RWPE2 (cell line): Measurements from ENCODE around the gene ZNFX1.
A peak's percentile ranks its signal among the peaks of the same experiment; 100 is the strongest.

Source experiments
- ATAC-seq: fragments of 200-7000 bp; cut with Tn5 transposase; 3 replicates; pipeline ENCODE4 v1.9.1; 2021; ENCODE audit warnings: low read depth
- DNase-seq: peaks from one replicate; pipeline ENCODE4 v3.0.0-alpha.2; 2020; ENCODE audit warnings: low spot score
- H3K27ac ChIP-seq: fragments of 450-650 bp; 2 replicates; pipeline ENCODE4 v1.5.1; 2017; ENCODE audit warnings: mild to moderate bottlenecking; ENCODE audit not compliant: poor library complexity, severe bottlenecking
- H3K27me3 ChIP-seq: fragments of 250-450 bp; sonication (Bioruptor Pico); 2 replicates; pipeline ENCODE4 v1.5.1; 2021; ENCODE audit warnings: mild to moderate bottlenecking, moderate library complexity; ENCODE audit not compliant: insufficient read depth, poor library complexity, severe bottlenecking
- H3K36me3 ChIP-seq: fragments of 250-450 bp; sonication (Bioruptor Pico); 2 replicates; pipeline ENCODE4 v1.5.1; 2020; ENCODE audit warnings: low read depth, mild to moderate bottlenecking, moderate library complexity
- H3K4me1 ChIP-seq: fragments of 250-450 bp; sonication (Bioruptor Pico); 2 replicates; pipeline ENCODE4 v1.5.1; 2021; ENCODE audit warnings: mild to moderate bottlenecking, moderate library complexity; ENCODE audit not compliant: insufficient read depth, poor library complexity, severe bottlenecking
- H3K4me3 ChIP-seq: fragments of 250-450 bp; sonication (Bioruptor Pico); 2 replicates; pipeline ENCODE4 v1.5.1; 2021; ENCODE audit warnings: mild to moderate bottlenecking, moderate library complexity; ENCODE audit not compliant: severe bottlenecking
- H3K9me3 ChIP-seq: fragments of 250-450 bp; sonication (Bioruptor Pico); 2 replicates; pipeline ENCODE4 v1.5.1; 2021; ENCODE audit warnings: mild to moderate bottlenecking, moderate library complexity; ENCODE audit not compliant: severe bottlenecking
- TF ChIP-seq, protein P1 (sequence below): fragments of 450-650 bp; IDR thresholded peaks from one replicate; pipeline ENCODE4 v1.5.1; 2017; ENCODE audit warnings: mild to moderate bottlenecking, moderate library complexity; ENCODE audit not compliant: poor library complexity, severe bottlenecking

ZNFX1 gene

DNA sequence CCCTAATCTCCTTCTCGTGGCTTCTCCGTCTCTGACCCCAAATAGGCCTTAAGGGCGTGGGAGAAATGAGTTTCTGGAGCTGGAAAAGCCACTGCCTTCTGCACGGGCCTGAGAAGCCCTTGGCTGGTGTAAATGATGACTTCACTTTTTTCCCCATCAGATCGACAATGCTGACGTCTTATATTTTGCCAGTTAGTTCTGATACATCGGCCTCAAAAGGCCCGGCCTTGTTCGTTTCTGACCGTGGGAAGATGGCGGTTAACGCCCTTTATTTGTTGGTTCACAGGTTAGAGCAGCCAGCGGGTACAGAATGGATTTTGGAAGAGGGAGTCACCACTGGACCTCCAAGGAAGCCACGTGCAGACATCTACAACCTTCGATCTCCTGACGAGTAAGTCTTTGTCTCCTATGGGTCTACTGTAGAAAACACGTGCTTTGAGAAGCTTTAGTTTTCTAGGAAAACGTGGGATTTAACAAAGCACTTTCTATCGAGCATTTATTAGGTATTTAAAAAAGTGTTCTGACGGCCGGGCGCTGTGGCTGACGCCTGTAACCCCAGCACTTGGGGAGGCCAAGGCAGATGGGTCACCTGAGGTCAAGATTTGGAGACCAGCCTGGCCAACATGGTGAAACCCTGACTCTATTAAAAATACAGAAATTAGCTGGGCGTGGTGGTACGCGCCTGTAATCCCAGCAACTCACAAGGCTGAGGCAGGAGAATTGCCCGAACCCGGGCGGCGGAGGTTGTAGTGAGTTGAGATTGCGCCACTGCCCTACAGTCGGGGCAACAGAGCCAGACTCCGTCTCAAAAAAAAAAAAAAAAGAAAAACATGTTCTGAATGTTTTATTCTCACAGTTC is 1.2 kb upstream of the ZNFX1 start:
- H3K36me3 ChIP-seq = peaks cover 76% of the 10 kb centered on the region
- H3K9me3 ChIP-seq = peaks cover 11% of the 10 kb centered on the region
- peak overlapping the region; percentile 72 for H3K4me3 ChIP-seq
- TF ChIP-seq, protein P1, sequence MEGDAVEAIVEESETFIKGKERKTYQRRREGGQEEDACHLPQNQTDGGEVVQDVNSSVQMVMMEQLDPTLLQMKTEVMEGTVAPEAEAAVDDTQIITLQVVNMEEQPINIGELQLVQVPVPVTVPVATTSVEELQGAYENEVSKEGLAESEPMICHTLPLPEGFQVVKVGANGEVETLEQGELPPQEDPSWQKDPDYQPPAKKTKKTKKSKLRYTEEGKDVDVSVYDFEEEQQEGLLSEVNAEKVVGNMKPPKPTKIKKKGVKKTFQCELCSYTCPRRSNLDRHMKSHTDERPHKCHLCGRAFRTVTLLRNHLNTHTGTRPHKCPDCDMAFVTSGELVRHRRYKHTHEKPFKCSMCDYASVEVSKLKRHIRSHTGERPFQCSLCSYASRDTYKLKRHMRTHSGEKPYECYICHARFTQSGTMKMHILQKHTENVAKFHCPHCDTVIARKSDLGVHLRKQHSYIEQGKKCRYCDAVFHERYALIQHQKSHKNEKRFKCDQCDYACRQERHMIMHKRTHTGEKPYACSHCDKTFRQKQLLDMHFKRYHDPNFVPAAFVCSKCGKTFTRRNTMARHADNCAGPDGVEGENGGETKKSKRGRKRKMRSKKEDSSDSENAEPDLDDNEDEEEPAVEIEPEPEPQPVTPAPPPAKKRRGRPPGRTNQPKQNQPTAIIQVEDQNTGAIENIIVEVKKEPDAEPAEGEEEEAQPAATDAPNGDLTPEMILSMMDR = no peak
- DNase-seq = no peak
- H3K27ac ChIP-seq = peak overlapping the region; percentile 87
- no peaks in the 10 kb centered on the region for H3K27me3 ChIP-seq
- H3K4me1 ChIP-seq = peaks cover 59% of the 10 kb centered on the region
- no peak for ATAC-seq

DNA sequence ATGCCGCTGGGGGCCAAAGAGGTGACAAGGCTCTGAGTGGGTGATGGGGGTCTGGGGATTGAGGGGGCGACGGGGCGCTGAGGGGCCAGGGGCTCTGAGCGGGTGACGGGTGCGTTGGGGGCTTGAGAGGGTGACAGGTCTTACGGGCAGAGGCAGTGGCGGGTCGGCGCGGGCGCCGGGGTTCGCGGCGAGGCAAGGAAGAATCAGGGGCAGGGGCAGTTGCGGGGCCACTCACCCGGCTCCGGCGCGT is 146 bp downstream of the ZNFX1 start:
- ATAC-seq = no peak
- peaks cover 76% of the 10 kb centered on the region for H3K36me3 ChIP-seq

DNA sequence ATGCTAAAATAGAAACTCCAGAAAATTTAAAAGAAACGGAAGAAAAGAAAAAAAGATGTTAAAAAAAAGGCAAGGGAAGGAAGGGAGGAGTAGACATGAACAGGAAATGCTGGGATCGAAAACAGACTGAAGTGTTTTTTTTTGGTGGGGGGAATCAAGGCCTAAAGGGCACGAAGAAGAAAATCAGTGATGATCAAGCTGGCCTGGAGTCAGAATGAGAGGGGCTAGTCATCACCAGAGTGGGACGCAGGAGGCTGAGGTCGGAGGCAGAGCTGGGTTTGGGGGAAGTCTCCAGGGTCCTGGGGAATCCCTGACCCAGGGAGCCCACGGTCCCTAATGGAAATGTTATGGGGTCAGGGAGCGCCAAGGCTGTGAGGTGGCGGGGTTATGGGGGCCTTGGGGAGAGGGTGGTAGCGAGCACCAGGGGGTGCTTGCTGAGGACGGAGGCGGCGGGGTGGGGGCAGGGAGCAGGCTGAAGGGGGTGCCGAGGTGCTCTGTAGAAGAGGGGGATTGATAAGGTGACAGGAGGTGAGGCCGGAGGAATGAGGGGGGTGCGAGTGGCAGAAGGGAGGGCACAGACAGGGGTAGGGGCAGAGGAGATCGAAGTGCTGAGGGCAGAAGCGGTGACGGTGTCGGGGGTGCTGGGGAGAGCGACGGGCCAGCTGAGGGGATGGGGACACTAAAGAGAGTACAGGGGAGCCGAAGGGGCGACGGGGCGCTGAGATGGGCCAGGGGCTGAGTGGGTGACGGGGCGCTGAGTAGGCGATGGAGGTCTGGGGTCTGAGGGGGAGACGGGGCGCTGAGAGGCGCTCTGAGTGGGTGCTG is 684 bp downstream of the ZNFX1 start:
- Histone ChIP-seq H3K4me1 (peaks cover 43% of the 10 kb centered on the region), H3K9me3 (peaks cover 11% of the 10 kb centered on the region), H3K27me3 (no peaks in the 10 kb centered on the region), H3K27ac (peak overlapping the region; percentile 87), H3K36me3 (peaks cover 76% of the 10 kb centered on the region), H3K4me3 (peak overlapping the region; percentile 72)
- DNase-seq (no peak), ATAC-seq (no peak)
- TF ChIP-seq, protein P1 = no peak

More for the DNA sequence above, 146 bp downstream of the ZNFX1 start:
- H3K9me3 ChIP-seq = peaks cover 11% of the 10 kb centered on the region
- H3K4me1 ChIP-seq = peaks cover 48% of the 10 kb centered on the region
- DNase-seq = no peak
- peak overlapping the region; percentile 72 for H3K4me3 ChIP-seq
- peak overlapping the region; percentile 87 for H3K27ac ChIP-seq
- no peaks in the 10 kb centered on the region for H3K27me3 ChIP-seq
- TF ChIP-seq, protein P1 = no peak

DNA sequence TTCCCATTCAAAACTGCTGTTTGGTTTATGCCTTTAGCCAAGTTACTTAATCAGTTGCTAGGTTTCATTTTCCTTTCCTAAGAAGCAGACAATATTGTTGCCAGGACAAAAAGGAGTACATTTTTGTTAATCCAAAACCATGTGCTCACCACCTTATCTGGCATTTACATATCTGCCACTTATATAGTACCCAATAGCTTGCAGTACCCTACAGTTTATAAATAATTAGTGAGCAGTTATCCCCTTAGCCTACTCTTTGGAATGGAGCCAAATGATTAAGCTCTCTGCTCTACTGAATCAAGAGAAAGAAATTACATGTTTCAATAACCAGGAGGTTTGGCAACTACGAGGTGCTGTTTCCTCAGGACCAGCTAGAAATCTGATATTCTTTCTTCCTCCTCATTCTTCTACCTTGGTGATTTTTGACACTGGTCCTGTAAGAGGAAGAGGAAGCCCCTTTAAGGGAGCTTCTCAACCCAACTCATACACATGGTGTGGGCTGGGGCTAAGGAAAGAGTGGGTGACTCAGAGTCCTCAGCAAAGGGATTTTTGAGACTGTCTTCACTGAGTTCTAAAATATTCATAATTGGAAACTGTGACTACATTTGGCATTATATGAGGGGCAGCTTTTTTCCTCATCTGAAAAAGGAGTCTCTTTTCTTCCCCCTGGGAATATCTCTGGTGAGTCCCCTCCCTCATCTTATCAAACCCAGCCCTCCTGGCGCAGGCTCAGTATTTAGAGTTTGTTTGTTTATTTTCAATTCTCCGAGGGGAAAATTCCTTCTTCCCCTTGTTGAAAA is 1.5 kb downstream of the ZNFX1 start:
- Histone ChIP-seq H3K27ac (peak overlapping the region; percentile 87), H3K4me1 (peaks cover 35% of the 10 kb centered on the region), H3K4me3 (peak overlapping the region; percentile 72), H3K36me3 (peaks cover 76% of the 10 kb centered on the region), H3K9me3 (peaks cover 11% of the 10 kb centered on the region), H3K27me3 (no peaks in the 10 kb centered on the region)
- DNase-seq (no peak), ATAC-seq (peak; percentile 45)
- TF ChIP-seq, protein P1 = peak; percentile 18
